ENCODE data around the gene SPHKAP. TPM values are rescaled to one million over a fixed set of nuclear protein-coding genes. Genes with fewer than 3 reads are reported as not detected.

SPHKAP gene
- total and polyA plus RNA-seq, 2 donors (not counting 3 experiments of a cell fraction or from before 2014, with no cell fraction given) = not detected

DNA sequence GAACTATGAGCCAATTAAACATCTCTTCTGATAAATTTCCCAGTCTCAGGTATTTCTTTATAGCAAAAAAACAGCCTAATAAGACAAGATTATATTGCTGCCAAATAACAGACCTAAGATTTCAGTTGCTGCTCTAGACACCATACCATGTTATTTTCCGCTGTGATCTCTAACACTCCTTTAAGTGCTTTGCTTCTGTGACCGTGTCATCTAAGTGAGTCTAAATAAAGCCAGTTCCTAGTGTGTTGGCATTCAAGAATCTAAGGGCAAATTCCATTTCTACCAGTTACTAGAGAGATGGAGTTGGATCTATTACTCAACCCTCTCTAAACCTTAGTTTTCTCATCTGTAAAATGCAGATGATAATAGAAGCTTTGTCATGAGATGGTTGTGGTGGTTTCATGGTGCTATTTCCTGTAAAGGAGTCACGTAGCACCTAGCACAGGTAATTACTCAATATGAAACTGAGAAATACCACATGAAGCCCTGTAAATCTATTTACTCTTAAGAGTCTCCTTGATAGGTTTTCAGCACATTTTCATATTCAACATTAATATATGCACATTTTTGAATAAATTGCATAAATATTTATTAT, 40.5 kb downstream of the SPHKAP start:
- DNase-seq (ENCODE audit: low read depth, low spot score) (no peak), FAIRE-seq (no peak)
- Histone ChIP-seq H3K4me3 (replicated peaks in 1 of 3; ENCODE audit: insufficient read depth in 1 of 3, low read depth in 1 of 3, low read length in 3 of 3) (no peak overlapping the region), H3K27ac (ENCODE audit: insufficient read depth, low read depth, low read length) (no peak overlapping the region), H3K9me1 (replicated peaks; ENCODE audit: control insufficient read depth, extremely low read depth, insufficient read depth, low read length) (no peaks in the 10 kb centered on the region), H3K79me2 (ENCODE audit: control insufficient read depth, insufficient read depth, low read length) (no peaks in the 10 kb centered on the region), H2AFZ (ENCODE audit: low read depth, low read length) (no peak overlapping the region), H3K9ac (replicated peaks; ENCODE audit: extremely low read depth, insufficient read depth, low read length) (no peak overlapping the region), H3K9me3 (replicated peaks; ENCODE audit: control insufficient read depth, insufficient read depth, low read length) (no peaks in the 10 kb centered on the region), H3K4me2 (ENCODE audit: insufficient read depth, low read length) (no peak overlapping the region), H3K27me3 (ENCODE audit: control insufficient read depth in 2 of 2, insufficient read depth in 2 of 2, low read length in 2 of 2) (no peaks in the 10 kb centered on the region), H3K4me1 (ENCODE audit: control insufficient read depth, extremely low read depth, insufficient read depth, low read length) (no peaks in the 10 kb centered on the region), H4K20me1 (replicated peaks; ENCODE audit: control insufficient read depth, extremely low read depth, insufficient read depth, low read length) (no peaks in the 10 kb centered on the region), H3K36me3 (ENCODE audit: control insufficient read depth in 2 of 2, extremely low read depth in 1 of 2, insufficient read depth in 2 of 2, low read length in 2 of 2) (no peaks in the 10 kb centered on the region)
- TF ChIP-seq MYC (IDR thresholded peaks at IDR 0.05; ENCODE audit: low read depth, low read length) = no peak
- TF ChIP-seq EZH2 (IDR thresholded peaks at IDR 0.05; ENCODE audit: borderline replicate concordance, low read depth, low read length, severe bottlenecking) = no peak
- no peak for TF ChIP-seq POLR2AphosphoS5 (IDR thresholded peaks at IDR 0.05; ENCODE audit: insufficient read depth, low read depth, low read length)
- TF ChIP-seq JUN (IDR thresholded peaks at IDR 0.05; ENCODE audit: borderline replicate concordance, insufficient read depth, insufficient read length, low read depth) = no peak
- no peak for TF ChIP-seq FOS (IDR thresholded peaks at IDR 0.05; ENCODE audit: borderline replicate concordance, insufficient read depth, low read length)
- TF ChIP-seq POLR2A (IDR thresholded peaks at IDR 0.05; ENCODE audit: low read depth, low read length) = no peak
- no peak for TF ChIP-seq MAX (IDR thresholded peaks at IDR 0.05; ENCODE audit: insufficient read depth, insufficient read length)
- TF ChIP-seq CTCF (IDR thresholded peaks at IDR 0.05; ENCODE audit: extremely low read depth in 1 of 2, insufficient read depth in 1 of 2, low read depth in 1 of 2, low read length in 2 of 2) = no peak
- no peak for TF ChIP-seq GATA2 (IDR thresholded peaks at IDR 0.05; ENCODE audit: insufficient read depth, insufficient read length, low read depth, low read length)
- dilution Hi-C loops (cut with MboI; ENCODE audit: extremely low pct_ligation_motif_present, low sequenced_read_pairs) = no loop called here
- CTCF ChIA-PET = no interaction called here
- POLR2A ChIA-PET = no interaction called here
- no TSS peak for BruUV-seq (replicated peaks)
- intact Hi-C loops (cut with micrococcal nuclease) = no loop called here

All from endothelial cell of umbilical vein (primary cell).